ENCODE results near the gene ZNF618. TPM values are rescaled to one million over a fixed set of nuclear protein-coding genes. Genes with fewer than 3 reads are reported as not detected.

Gene ZNF618
- total RNA-seq, 1 experiment from 2014 or later = 22.0 TPM

DNA sequence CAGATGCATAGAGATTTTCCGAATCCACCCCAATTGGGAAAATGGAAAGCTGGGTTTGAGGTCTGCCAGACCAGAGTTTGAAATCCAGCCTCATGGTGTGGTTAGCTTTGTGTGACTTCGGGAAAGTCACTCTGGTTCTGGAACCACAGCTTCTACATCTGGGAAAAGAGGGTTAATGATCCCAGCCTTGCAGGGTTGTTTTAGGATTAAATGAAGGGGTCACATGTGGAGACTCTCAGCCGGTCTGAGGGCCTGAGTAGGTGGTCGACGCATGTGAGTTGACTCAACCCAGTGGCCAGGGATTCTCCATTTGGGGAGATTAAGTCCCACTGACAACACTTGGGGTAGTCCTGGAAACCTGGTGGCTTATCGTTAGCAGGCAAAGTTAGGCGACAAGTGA is 6.1 kb downstream of the ZNF618 start (continued):
- TF ChIP-seq, protein P1, sequence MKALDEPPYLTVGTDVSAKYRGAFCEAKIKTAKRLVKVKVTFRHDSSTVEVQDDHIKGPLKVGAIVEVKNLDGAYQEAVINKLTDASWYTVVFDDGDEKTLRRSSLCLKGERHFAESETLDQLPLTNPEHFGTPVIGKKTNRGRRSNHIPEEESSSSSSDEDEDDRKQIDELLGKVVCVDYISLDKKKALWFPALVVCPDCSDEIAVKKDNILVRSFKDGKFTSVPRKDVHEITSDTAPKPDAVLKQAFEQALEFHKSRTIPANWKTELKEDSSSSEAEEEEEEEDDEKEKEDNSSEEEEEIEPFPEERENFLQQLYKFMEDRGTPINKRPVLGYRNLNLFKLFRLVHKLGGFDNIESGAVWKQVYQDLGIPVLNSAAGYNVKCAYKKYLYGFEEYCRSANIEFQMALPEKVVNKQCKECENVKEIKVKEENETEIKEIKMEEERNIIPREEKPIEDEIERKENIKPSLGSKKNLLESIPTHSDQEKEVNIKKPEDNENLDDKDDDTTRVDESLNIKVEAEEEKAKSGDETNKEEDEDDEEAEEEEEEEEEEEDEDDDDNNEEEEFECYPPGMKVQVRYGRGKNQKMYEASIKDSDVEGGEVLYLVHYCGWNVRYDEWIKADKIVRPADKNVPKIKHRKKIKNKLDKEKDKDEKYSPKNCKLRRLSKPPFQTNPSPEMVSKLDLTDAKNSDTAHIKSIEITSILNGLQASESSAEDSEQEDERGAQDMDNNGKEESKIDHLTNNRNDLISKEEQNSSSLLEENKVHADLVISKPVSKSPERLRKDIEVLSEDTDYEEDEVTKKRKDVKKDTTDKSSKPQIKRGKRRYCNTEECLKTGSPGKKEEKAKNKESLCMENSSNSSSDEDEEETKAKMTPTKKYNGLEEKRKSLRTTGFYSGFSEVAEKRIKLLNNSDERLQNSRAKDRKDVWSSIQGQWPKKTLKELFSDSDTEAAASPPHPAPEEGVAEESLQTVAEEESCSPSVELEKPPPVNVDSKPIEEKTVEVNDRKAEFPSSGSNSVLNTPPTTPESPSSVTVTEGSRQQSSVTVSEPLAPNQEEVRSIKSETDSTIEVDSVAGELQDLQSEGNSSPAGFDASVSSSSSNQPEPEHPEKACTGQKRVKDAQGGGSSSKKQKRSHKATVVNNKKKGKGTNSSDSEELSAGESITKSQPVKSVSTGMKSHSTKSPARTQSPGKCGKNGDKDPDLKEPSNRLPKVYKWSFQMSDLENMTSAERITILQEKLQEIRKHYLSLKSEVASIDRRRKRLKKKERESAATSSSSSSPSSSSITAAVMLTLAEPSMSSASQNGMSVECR (CRISPR knock-in tag; IDR thresholded peaks at IDR 0.05; ENCODE audit: borderline replicate concordance) = no peak
- TF ChIP-seq, protein P2, sequence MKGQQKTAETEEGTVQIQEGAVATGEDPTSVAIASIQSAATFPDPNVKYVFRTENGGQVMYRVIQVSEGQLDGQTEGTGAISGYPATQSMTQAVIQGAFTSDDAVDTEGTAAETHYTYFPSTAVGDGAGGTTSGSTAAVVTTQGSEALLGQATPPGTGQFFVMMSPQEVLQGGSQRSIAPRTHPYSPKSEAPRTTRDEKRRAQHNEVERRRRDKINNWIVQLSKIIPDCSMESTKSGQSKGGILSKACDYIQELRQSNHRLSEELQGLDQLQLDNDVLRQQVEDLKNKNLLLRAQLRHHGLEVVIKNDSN (CRISPR knock-in tag; IDR thresholded peaks at IDR 0.05) = no peak
- TF ChIP-seq JUN (CRISPR knock-in tag; IDR thresholded peaks at IDR 0.05) = no peak

DNA sequence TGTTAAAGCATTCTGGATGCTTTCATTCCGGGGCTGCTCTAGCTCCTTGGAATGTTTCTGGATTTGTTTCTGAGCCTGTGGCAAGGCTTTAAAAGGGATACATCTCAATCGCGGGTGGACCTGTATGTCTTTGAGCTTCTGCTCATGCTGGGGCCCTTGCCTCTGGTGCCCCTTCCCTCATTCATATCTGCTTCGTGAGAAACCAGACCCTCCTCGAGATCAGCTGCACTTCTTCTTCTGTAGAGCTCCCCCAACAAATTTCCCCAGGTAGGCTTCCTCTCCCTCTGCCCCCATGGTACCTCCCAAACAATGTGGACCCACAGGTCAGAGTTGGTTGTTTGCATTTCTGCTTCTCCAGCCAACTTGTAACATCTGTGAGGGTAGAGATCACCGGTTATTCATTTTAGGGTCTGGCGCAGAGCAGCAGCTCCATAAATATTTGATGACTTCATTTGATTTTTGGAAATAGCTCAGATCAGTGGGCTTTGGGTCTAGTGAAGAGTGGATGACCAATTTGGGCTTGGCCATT is 6.6 kb downstream of the ZNF618 start:
- no peak for DNase-seq (ENCODE audit: low spot score)
- H3K4me1 Mint-ChIP-seq = peaks cover 63% of the 10 kb centered on the region
- CTCF ChIA-PET = no interaction called here
- 0 out of 2 replicates have a peak overlapping the region, but pooled peaks have one; percentile 14 for H3K27ac Mint-ChIP-seq
- H3K4me3 Mint-ChIP-seq = no peak overlapping the region
- POLR2A ChIA-PET = no interaction called here
- TF ChIP-seq TCF7 (CRISPR knock-in tag; IDR thresholded peaks at IDR 0.05; ENCODE audit: low read depth) (no peak), ELF4 (CRISPR knock-in tag; IDR thresholded peaks at IDR 0.05; ENCODE audit: low read depth) (no peak), ZNF671 (CRISPR knock-in tag; IDR thresholded peaks at IDR 0.05) (no peak), JUN (CRISPR knock-in tag; IDR thresholded peaks at IDR 0.05) (no peak), NR3C1 (CRISPR knock-in tag; conservative IDR thresholded peaks at IDR 0.05; ENCODE audit: low read depth) (no peak), RORB (CRISPR knock-in tag; IDR thresholded peaks at IDR 0.05) (no peak), SMAD3 (CRISPR knock-in tag; IDR thresholded peaks at IDR 0.05; ENCODE audit: borderline replicate concordance) (no peak), IRF2 (CRISPR knock-in tag; IDR thresholded peaks at IDR 0.05; ENCODE audit: borderline replicate concordance, low read depth) (no peak), NFYB (CRISPR knock-in tag; conservative IDR thresholded peaks at IDR 0.05; ENCODE audit: low read depth) (no peak), SOX15 (CRISPR knock-in tag; IDR thresholded peaks at IDR 0.05) (no peak), PRRX2 (CRISPR knock-in tag; IDR thresholded peaks at IDR 0.05) (no peak), ATF1 (CRISPR knock-in tag; IDR thresholded peaks at IDR 0.05) (no peak), GABPB1 (CRISPR knock-in tag; IDR thresholded peaks at IDR 0.05) (no peak)
- TF ChIP-seq, protein P3, sequence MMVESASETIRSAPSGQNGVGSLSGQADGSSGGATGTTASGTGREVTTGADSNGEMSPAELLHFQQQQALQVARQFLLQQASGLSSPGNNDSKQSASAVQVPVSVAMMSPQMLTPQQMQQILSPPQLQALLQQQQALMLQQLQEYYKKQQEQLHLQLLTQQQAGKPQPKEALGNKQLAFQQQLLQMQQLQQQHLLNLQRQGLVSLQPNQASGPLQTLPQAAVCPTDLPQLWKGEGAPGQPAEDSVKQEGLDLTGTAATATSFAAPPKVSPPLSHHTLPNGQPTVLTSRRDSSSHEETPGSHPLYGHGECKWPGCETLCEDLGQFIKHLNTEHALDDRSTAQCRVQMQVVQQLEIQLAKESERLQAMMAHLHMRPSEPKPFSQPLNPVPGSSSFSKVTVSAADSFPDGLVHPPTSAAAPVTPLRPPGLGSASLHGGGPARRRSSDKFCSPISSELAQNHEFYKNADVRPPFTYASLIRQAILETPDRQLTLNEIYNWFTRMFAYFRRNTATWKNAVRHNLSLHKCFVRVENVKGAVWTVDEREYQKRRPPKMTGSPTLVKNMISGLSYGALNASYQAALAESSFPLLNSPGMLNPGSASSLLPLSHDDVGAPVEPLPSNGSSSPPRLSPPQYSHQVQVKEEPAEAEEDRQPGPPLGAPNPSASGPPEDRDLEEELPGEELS (CRISPR knock-in tag; IDR thresholded peaks at IDR 0.05) = no peak
- TF ChIP-seq, protein P4, sequence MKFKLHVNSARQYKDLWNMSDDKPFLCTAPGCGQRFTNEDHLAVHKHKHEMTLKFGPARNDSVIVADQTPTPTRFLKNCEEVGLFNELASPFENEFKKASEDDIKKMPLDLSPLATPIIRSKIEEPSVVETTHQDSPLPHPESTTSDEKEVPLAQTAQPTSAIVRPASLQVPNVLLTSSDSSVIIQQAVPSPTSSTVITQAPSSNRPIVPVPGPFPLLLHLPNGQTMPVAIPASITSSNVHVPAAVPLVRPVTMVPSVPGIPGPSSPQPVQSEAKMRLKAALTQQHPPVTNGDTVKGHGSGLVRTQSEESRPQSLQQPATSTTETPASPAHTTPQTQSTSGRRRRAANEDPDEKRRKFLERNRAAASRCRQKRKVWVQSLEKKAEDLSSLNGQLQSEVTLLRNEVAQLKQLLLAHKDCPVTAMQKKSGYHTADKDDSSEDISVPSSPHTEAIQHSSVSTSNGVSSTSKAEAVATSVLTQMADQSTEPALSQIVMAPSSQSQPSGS (CRISPR knock-in tag; IDR thresholded peaks at IDR 0.05; ENCODE audit: borderline replicate concordance, low read depth) = no peak
- TF ChIP-seq, protein P5, sequence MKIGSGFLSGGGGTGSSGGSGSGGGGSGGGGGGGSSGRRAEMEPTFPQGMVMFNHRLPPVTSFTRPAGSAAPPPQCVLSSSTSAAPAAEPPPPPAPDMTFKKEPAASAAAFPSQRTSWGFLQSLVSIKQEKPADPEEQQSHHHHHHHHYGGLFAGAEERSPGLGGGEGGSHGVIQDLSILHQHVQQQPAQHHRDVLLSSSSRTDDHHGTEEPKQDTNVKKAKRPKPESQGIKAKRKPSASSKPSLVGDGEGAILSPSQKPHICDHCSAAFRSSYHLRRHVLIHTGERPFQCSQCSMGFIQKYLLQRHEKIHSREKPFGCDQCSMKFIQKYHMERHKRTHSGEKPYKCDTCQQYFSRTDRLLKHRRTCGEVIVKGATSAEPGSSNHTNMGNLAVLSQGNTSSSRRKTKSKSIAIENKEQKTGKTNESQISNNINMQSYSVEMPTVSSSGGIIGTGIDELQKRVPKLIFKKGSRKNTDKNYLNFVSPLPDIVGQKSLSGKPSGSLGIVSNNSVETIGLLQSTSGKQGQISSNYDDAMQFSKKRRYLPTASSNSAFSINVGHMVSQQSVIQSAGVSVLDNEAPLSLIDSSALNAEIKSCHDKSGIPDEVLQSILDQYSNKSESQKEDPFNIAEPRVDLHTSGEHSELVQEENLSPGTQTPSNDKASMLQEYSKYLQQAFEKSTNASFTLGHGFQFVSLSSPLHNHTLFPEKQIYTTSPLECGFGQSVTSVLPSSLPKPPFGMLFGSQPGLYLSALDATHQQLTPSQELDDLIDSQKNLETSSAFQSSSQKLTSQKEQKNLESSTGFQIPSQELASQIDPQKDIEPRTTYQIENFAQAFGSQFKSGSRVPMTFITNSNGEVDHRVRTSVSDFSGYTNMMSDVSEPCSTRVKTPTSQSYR (CRISPR knock-in tag; IDR thresholded peaks at IDR 0.05) = no peak
- H3K9me3 Mint-ChIP-seq = no peaks in the 10 kb centered on the region
- H3K27me3 Mint-ChIP-seq (ENCODE audit: low read depth) = no peaks in the 10 kb centered on the region
- ATAC-seq = no peak
- no peaks in the 10 kb centered on the region for H3K36me3 Mint-ChIP-seq
